K562 (cell line): ENCODE data around the gene TRIM40. TPM values are rescaled to one million over a fixed set of nuclear protein-coding genes. Genes with fewer than 3 reads are reported as not detected.

ENCODE experiments used
- ATAC-seq: fragments of 200-7000 bp; cut with Tn5 transposase; 3 replicates; pipeline ENCODE4 v1.9.1; 2020; ENCODE audit warnings: moderate library complexity
- BruUV-seq: library from RNA; stranded (reverse); fragments of 400-500 nt; replicated peaks from 2 replicates; lab custom pipeline; 2021; lab: Mats Ljungman, UMichigan
- CTCF ChIA-PET: fragments of 300-600 bp; formaldehyde crosslinking; extraction: SDS; loops from one replicate; lab custom pipeline; 2021; ENCODE audit warnings: low intra/inter-chr PET ratio; lab: Yijun Ruan, JAX
- POLR2A ChIA-PET: fragments of 300-600, 350-650 bp; sonication (Branson Sonifier 250); formaldehyde crosslinking; extraction: SDS; loops from one replicate; lab custom pipeline; 2021; ENCODE audit warnings: antibody characterized with exemption, inconsistent platforms; lab: Yijun Ruan, JAX
- DNase-seq, 4 experiments: peaks; one replicate each; pipeline versions ENCODE4 v3.0.0 to v3.0.0-alpha.2; 2011 to 2018; ENCODE audit warnings: low spot score in 3 of 4, mixed read lengths in 3 of 4; ENCODE audit errors: extremely low read depth in 1 of 4
- FAIRE-seq: peaks from 2 replicates; lab custom pipeline; 2011; peaks lifted over from hg19 to GRCh38; lab: Jason Lieb, UNC
- H2AFZ ChIP-seq: 2 replicates; pipeline ENCODE4 v1.6.0; 2011; ENCODE audit warnings: low read depth, low read length, control low read depth, inconsistent platforms
- H3K27ac ChIP-seq: fragments of 200-600 bp; 3 replicates; pipeline ENCODE4 v1.8.0; 2011; ENCODE audit warnings: low read depth, mild to moderate bottlenecking, control low read depth, inconsistent platforms, low read length, moderate library complexity, mixed read lengths; ENCODE audit errors: extremely low read depth
- H3K27me3 ChIP-seq, 2 experiments: fragments of 300-600 bp in 1 of 2; 2 replicates in 1 of 2; 3 replicates in 1 of 2; pipeline versions ENCODE4 v1.6.0 to v1.8.0; 2011; ENCODE audit warnings: inconsistent platforms in 2 of 2, low read length in 2 of 2, mild to moderate bottlenecking in 1 of 2, mixed read lengths in 1 of 2, moderate library complexity in 1 of 2; ENCODE audit not compliant: control insufficient read depth in 2 of 2, insufficient read depth in 2 of 2
- H3K36me3 ChIP-seq: fragments of 300-600 bp; 3 replicates; pipeline ENCODE4 v1.8.0; 2011; ENCODE audit warnings: mild to moderate bottlenecking, low read length, inconsistent platforms; ENCODE audit not compliant: control insufficient read depth, insufficient read depth
- H3K4me1 ChIP-seq, 2 experiments: fragments of 200-600 bp in 1 of 2; replicated peaks in 1 of 2; 2 replicates in 1 of 2; 3 replicates in 1 of 2; pipeline versions ENCODE4 v1.5.1 to v1.8.0; 2011; ENCODE audit warnings: inconsistent platforms in 2 of 2, low read length in 2 of 2, mild to moderate bottlenecking in 1 of 2, mixed read lengths in 1 of 2, moderate library complexity in 1 of 2; ENCODE audit not compliant: control insufficient read depth in 2 of 2, insufficient read depth in 2 of 2
- H3K4me2 ChIP-seq: 2 replicates; pipeline ENCODE4 v1.6.1; 2011; ENCODE audit warnings: low read length, control low read depth, inconsistent platforms, mixed read lengths; ENCODE audit not compliant: insufficient read depth
- H3K4me3 ChIP-seq: fragments of 200-600 bp; sonication (generic), shearing (Covaris generic); 2 replicates; pipeline ENCODE4 v1.5.1; 2016; ENCODE audit warnings: control low read depth, inconsistent platforms
- H3K79me2 ChIP-seq: fragments of 200-600 bp; 3 replicates; pipeline ENCODE4 v1.8.0; 2011; ENCODE audit warnings: low read length, inconsistent platforms; ENCODE audit not compliant: control insufficient read depth, insufficient read depth
- H3K9ac ChIP-seq, 2 experiments: 2 replicates each; pipeline versions ENCODE4 v1.6.0 to v1.6.1; 2011; ENCODE audit warnings: low read depth in 2 of 2, low read length in 2 of 2, control low read depth in 1 of 2, inconsistent platforms in 1 of 2, mild to moderate bottlenecking in 1 of 2, mixed read lengths in 1 of 2; ENCODE audit not compliant: insufficient read depth in 1 of 2
- H3K9me1 ChIP-seq: one replicate; pipeline ENCODE4 v1.6.0; 2011; ENCODE audit warnings: inconsistent platforms, mild to moderate bottlenecking, low read length, moderate library complexity; ENCODE audit not compliant: control insufficient read depth, insufficient read depth
- H3K9me3 ChIP-seq: replicated peaks from 2 replicates; pipeline ENCODE4 v1.5.1; 2011; ENCODE audit warnings: low read depth, low read length, inconsistent platforms; ENCODE audit not compliant: control insufficient read depth, insufficient read depth
- H4K20me1 ChIP-seq: replicated peaks from 2 replicates; pipeline ENCODE4 v1.6.1; 2011; ENCODE audit warnings: low read length, inconsistent platforms, mixed read lengths; ENCODE audit not compliant: control insufficient read depth, insufficient read depth
- CBFA2T2 ChIP-seq: fragments of 450-650 bp; conservative IDR thresholded peaks from 2 replicates; pipeline ENCODE4 v1.6.1; 2017; ENCODE audit warnings: mild to moderate bottlenecking
- CBFA2T3 ChIP-seq: fragments of 450-650 bp; IDR thresholded peaks from 2 replicates; pipeline ENCODE4 v1.6.1; 2017
- GABPB1 ChIP-seq: sonication (generic); formaldehyde crosslinking; IDR thresholded peaks from 2 replicates; pipeline ENCODE4 v1.8.0; 2022; ENCODE audit warnings: mild to moderate bottlenecking, missing genetic modification reagents
- HBP1 ChIP-seq: fragments of 450-650 bp; formaldehyde crosslinking; IDR thresholded peaks from 2 replicates; pipeline ENCODE4 v1.4.0; 2022; ENCODE audit warnings: missing genetic modification characterization
- TEAD4 ChIP-seq, 2 experiments: sonication (generic) in 1 of 2; formaldehyde crosslinking in 1 of 2; IDR thresholded peaks; 2 replicates each; pipeline versions ENCODE4 v1.6.1 to v1.8.0; 2012 to 2022; ENCODE audit warnings: borderline replicate concordance in 1 of 2, inconsistent platforms in 1 of 2, low read length in 1 of 2, mild to moderate bottlenecking in 1 of 2, missing genetic modification reagents in 1 of 2
- WGBS: fragments of 100-300 bp; shearing (Covaris generic); methylation state at CpG from one replicate; pipeline ENCODE4 v1.1.6; 2016; ENCODE audit warnings: low coverage, mixed read lengths; ENCODE audit not compliant: insufficient coverage; ENCODE audit errors: missing lambda C conversion rate; 5-methylcytosine and 5-hydroxymethylcytosine counted together
- in situ Hi-C: fragments of 300-500 bp; cut with MboI; formaldehyde crosslinking; loops from 4 replicates; pipeline ENCODE4 v1.15.0; 2018; ENCODE audit warnings: inconsistent platforms, mixed read lengths
- intact Hi-C: fragments of 100-400 bp; cut with micrococcal nuclease; formaldehyde crosslinking; loops from 2 replicates; pipeline ENCODE4 v1.14.2; 2022
- polyA plus RNA-seq, 8 experiments: library from polyadenylated mRNA; depleted of rRNA in 4 of 8; stranded (reverse) in 5 of 8; unstranded in 3 of 8; fragments of >200 nt; fragmentation: Nextera tagmentation in 2 of 8; fragmentation: Illumina TruSeq in 1 of 8; extraction: Ambion mirVana in 2 of 8; extraction: Trizol in 1 of 8; gene quantifications; 2 replicates each; pipeline versions ENCODE4 v1.2.1 to v1.2.3, GENCODE V29; 2011 to 2014; ENCODE audit warnings: inconsistent platforms in 1 of 8, missing spikeins in 1 of 8
- total RNA-seq, 7 experiments: library from RNA; depleted of rRNA in 6 of 7; stranded (reverse); fragments of >200 nt in 6 of 7; fragmentation: Illumina TruSeq in 2 of 7; extraction: Trizol in 2 of 7; gene quantifications; 2 replicates each; pipeline versions ENCODE4 v1.2.1 to v1.2.3, GENCODE V29; 2011 to 2021; ENCODE audit warnings: low replicate concordance in 1 of 7

The TRIM40 gene
- total and polyA plus RNA-seq, 9 of the 15 experiments (the other 6 are each of a cell fraction or from before 2014, with no cell fraction given), result 0.04 to 0.08 TPM; not detected in 7

- in situ Hi-C loops, result no loop called here
- no peaks in the 10 kb centered on the region for H3K9me3 ChIP-seq
- H3K79me2 ChIP-seq, result no peaks in the 10 kb centered on the region
- no peaks in the 10 kb centered on the region for H3K36me3 ChIP-seq
- DNase-seq (no peak), ATAC-seq (no peak), FAIRE-seq (no peak)
- H3K4me2 ChIP-seq, result peak within 1 kb of the TSS; percentile 6; the same call in 1 of the 2 replicates
- no peak within 1 kb of the TSS for H3K9ac ChIP-seq
- no peaks in the 10 kb centered on the region for H3K9me1 ChIP-seq
- H3K4me3 ChIP-seq, result no peak within 1 kb of the TSS
- TF ChIP-seq CBFA2T2 (0 out of 2 replicates have a peak, but pooled peaks have one; percentile 31), CBFA2T3 (peak; percentile 42), TEAD4 (IDR thresholded peaks at IDR 0.05; ENCODE audit: low read length) (peak; percentile 23; the same call in 1 of the 2 replicates), TEAD4 (CRISPR knock-in tag; IDR thresholded peaks at IDR 0.05; ENCODE audit: borderline replicate concordance) (no peak), GABPB1 (CRISPR knock-in tag) (0 out of 2 replicates have a peak, but pooled peaks have one; percentile 23), HBP1 (CRISPR knock-in tag) (no peak)
- H2AFZ ChIP-seq, result peak within 1 kb of the TSS; percentile 46; the same call in 1 of the 2 replicates
- intact Hi-C loops, result no loop called here
- H3K27ac ChIP-seq, result no peak within 1 kb of the TSS
- peaks cover 2 to 29% of the 10 kb centered on the region in 2 experiments; a peak in 3 of 5 replicates for H3K27me3 ChIP-seq
- ChIA-PET CTCF (no interaction called here), POLR2A (no interaction called here)
- no TSS peak for BruUV-seq
- peaks cover 8 to 14% of the 10 kb centered on the region in 2 experiments; a peak in 4 of 5 replicates for H3K4me1 ChIP-seq
- WGBS, result 11% methylated on average over 3 of the region's 4 CpGs
- H4K20me1 ChIP-seq, result no peaks in the 10 kb centered on the region
These were observed 25.0 kb downstream of the TRIM40 start, which contains the start of gene TRIM10 for GRCh38 chr6:30160785-30161531. Gene TRIM10, minus strand, starts transcription at chr6:30161211. Its CDS starts 353 bp downstream, at chr6:30160858.
